ENCODE measurements around the gene ACO1.

DNA sequence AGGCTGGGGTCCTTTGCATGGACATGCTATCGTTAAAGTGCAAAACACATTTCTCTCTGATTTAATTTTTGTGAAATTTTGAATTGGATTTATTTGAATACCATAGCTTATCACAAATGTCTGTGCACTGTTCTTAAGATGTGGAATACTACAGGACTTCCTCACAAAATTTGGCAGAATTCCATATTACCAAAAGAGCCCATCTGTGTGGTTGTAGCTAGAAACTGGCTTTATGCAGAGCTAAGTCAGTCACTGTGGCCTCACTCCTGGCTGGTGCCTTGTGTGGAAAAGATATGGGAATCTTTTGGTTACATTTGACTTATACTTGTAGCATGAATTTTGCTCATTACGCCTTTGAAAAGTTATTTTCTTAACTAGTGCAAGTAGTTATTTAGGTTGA is 35.5 kb downstream of the ACO1 start:
- TF ChIP-seq, protein P1, sequence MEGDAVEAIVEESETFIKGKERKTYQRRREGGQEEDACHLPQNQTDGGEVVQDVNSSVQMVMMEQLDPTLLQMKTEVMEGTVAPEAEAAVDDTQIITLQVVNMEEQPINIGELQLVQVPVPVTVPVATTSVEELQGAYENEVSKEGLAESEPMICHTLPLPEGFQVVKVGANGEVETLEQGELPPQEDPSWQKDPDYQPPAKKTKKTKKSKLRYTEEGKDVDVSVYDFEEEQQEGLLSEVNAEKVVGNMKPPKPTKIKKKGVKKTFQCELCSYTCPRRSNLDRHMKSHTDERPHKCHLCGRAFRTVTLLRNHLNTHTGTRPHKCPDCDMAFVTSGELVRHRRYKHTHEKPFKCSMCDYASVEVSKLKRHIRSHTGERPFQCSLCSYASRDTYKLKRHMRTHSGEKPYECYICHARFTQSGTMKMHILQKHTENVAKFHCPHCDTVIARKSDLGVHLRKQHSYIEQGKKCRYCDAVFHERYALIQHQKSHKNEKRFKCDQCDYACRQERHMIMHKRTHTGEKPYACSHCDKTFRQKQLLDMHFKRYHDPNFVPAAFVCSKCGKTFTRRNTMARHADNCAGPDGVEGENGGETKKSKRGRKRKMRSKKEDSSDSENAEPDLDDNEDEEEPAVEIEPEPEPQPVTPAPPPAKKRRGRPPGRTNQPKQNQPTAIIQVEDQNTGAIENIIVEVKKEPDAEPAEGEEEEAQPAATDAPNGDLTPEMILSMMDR (IDR thresholded peaks at IDR 0.05), result no peak
- TF ChIP-seq POLR2A (IDR thresholded peaks at IDR 0.05), result no peak
